Esophagus muscularis mucosa (tissue), 4 donors: ENCODE results near the gene CYTH3. TPM values are rescaled to one million over a fixed set of nuclear protein-coding genes. Genes with fewer than 3 reads are reported as not detected.

Experiments
- DNase-seq: peaks from one replicate; pipeline ENCODE4 v3.0.0-alpha.2; 2017; ENCODE audit errors: extremely low spot score
- H3K27ac ChIP-seq, 4 donors: fragments of 200-600 bp; sonication (generic); replicated peaks in 1 of 4; 1 replicate in 3 of 4; 2 replicates in 1 of 4; pipeline ENCODE4 v1.5.1; 2016 to 2019; ENCODE audit warnings: mild to moderate bottlenecking in 1 of 4
- H3K27me3 ChIP-seq, 4 donors: fragments of 200-600 bp; sonication (generic); one replicate each; pipeline versions ENCODE4 v1.5.1 to v1.6.0; 2016 to 2019
- H3K36me3 ChIP-seq, 4 donors: fragments of 200-600 bp; sonication (generic); one replicate each; pipeline ENCODE4 v1.5.1; 2016 to 2019
- H3K4me1 ChIP-seq, 4 donors: fragments of 200-600 bp; sonication (generic); one replicate each; pipeline ENCODE4 v1.5.1; 2016 to 2019
- H3K4me3 ChIP-seq, 4 donors: fragments of 200-600 bp; sonication (generic); 1 replicate in 2 of 4; 2 replicates in 2 of 4; pipeline ENCODE4 v1.5.1; 2016 to 2019; ENCODE audit warnings: mild to moderate bottlenecking in 4 of 4, moderate library complexity in 1 of 4
- H3K9me3 ChIP-seq, 4 donors: fragments of 200-600 bp; sonication (generic); 1 replicate in 3 of 4; 2 replicates in 1 of 4; pipeline ENCODE4 v1.5.1; 2016 to 2019
- CTCF ChIP-seq, 3 experiments: fragments of 200-600 bp in 2 of 3; fragments of 450-650 bp in 1 of 3; sonication (generic) in 2 of 3; IDR thresholded peaks; one replicate each; pipeline ENCODE4 v1.5.1; 2017 to 2019; ENCODE audit warnings: antibody characterized with exemption in 3 of 3, mild to moderate bottlenecking in 2 of 3, moderate library complexity in 1 of 3
- EP300 ChIP-seq: sonication (generic); formaldehyde crosslinking; IDR thresholded peaks from one replicate; pipeline ENCODE4 v1.6.1; 2017; ENCODE audit warnings: antibody characterized with exemption
- POLR2A ChIP-seq: fragments of 450-650 bp; IDR thresholded peaks from one replicate; pipeline ENCODE4 v1.6.1; 2017; ENCODE audit warnings: antibody characterized with exemption, moderate library complexity, mild to moderate bottlenecking, low read depth
- POLR2AphosphoS5 ChIP-seq, 2 donors: sonication (generic); formaldehyde crosslinking; IDR thresholded peaks; one replicate each; pipeline ENCODE4 v1.6.1; 2017; ENCODE audit warnings: antibody characterized with exemption in 2 of 2
- WGBS: methylation state at CpG from one replicate; pipeline ENCODE4 v1.1.5; 2018; 5-methylcytosine and 5-hydroxymethylcytosine counted together
- intact Hi-C: fragments of 100-400 bp; cut with DNase I; formaldehyde crosslinking; loops from one replicate; pipeline ENCODE4 v1.15.1; 2023
- total RNA-seq, 4 donors: library from RNA; depleted of rRNA; stranded (reverse); fragments of >200 nt; gene quantifications; one replicate each; pipeline versions ENCODE4 v1.1.0 to v1.2.1, GENCODE V29; 2016

The CYTH3 gene
- total RNA-seq, 4 donors from 2014 or later, result 32.0 to 64.6 (median 50.2) TPM

DNA sequence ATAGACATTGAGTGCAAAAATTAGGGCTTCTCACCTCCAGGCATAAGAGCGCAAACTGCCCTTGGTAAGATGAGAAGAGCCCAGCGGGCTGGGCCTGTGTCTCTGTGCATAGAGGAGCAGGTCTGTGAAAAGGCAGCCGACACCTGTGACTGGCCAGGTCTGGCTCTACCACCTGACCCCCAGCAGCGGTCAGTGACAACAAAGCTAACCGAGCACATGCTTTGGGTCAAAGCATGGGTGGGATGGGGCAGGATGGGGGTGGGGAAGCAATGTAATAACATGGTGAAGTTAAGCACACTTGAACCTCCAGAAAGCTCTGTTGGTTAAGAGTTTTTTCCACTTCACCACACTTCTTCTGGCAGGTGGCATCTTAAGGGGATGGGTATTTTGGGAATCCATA is 29.3 kb downstream of the CYTH3 start:
- Histone ChIP-seq H3K9me3 (no peaks in the 10 kb centered on the region), H3K4me3 (no peak overlapping the region), H3K4me1 (peaks cover 16 to 37% (median 33%) of the 10 kb centered on the region in 4 donors), H3K27me3 (no peaks in the 10 kb centered on the region), H3K36me3 (no peaks in the 10 kb centered on the region), H3K27ac (no peak overlapping the region)
- WGBS, result 92% methylated on average over 5 of the region's 5 CpGs
- intact Hi-C loops, result no loop called here
- TF ChIP-seq POLR2A (no peak), POLR2AphosphoS5 (IDR thresholded peaks at IDR 0.05) (no peak), CTCF (IDR thresholded peaks at IDR 0.05) (no peak), EP300 (no peak)
- DNase-seq, result no peak

DNA sequence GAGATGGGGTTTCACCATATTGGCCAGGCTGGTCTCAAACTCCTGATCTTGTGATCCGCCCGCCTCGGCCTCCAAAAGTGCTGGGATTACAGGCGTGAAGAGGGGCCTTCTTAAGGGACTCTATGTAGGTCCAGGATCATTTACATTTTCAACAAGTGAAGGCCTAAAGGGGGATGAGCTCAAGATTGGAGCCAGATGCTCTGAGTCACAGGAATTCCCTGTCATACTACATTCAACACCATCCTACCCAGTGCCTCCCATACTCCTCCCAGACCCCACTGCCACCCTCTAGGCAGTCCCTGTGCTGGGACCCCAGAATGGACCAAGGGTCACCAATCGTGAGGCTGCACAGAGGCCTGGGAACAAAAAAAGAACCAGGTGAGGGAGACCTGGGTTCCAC is 29.9 kb downstream of the CYTH3 start:
- intact Hi-C loops, result no loop called here
- Histone ChIP-seq H3K9me3 (no peaks in the 10 kb centered on the region), H3K27me3 (no peaks in the 10 kb centered on the region), H3K27ac (no peak overlapping the region), H3K4me3 (no peak overlapping the region), H3K4me1 (peaks cover 16 to 31% (median 27%) of the 10 kb centered on the region in 4 donors), H3K36me3 (no peaks in the 10 kb centered on the region)
- WGBS, result 91% methylated on average over 5 of the region's 5 CpGs
- DNase-seq, result no peak
- no peak for TF ChIP-seq CTCF (IDR thresholded peaks at IDR 0.05)
- TF ChIP-seq POLR2AphosphoS5 (IDR thresholded peaks at IDR 0.05), result no peak
- TF ChIP-seq POLR2A, result no peak
- TF ChIP-seq EP300, result no peak

GRCh38 chr7:6241607-6241973 is 30.8 kb downstream of the CYTH3 start:
- H3K4me1 ChIP-seq, result peaks cover 13 to 22% (median 18%) of the 10 kb centered on the region in 4 donors
- no peaks in the 10 kb centered on the region for H3K27me3 ChIP-seq
- H3K27ac ChIP-seq, result no peak overlapping the region
- WGBS, result 97% methylated on average over 4 of the region's 4 CpGs
- intact Hi-C loops, result no loop called here
- DNase-seq, result no peak
- H3K9me3 ChIP-seq, result no peaks in the 10 kb centered on the region
- TF ChIP-seq EP300, result no peak
- TF ChIP-seq POLR2A, result no peak
- TF ChIP-seq CTCF (IDR thresholded peaks at IDR 0.05), result no peak
- H3K36me3 ChIP-seq, result no peaks in the 10 kb centered on the region
- no peak overlapping the region for H3K4me3 ChIP-seq

DNA sequence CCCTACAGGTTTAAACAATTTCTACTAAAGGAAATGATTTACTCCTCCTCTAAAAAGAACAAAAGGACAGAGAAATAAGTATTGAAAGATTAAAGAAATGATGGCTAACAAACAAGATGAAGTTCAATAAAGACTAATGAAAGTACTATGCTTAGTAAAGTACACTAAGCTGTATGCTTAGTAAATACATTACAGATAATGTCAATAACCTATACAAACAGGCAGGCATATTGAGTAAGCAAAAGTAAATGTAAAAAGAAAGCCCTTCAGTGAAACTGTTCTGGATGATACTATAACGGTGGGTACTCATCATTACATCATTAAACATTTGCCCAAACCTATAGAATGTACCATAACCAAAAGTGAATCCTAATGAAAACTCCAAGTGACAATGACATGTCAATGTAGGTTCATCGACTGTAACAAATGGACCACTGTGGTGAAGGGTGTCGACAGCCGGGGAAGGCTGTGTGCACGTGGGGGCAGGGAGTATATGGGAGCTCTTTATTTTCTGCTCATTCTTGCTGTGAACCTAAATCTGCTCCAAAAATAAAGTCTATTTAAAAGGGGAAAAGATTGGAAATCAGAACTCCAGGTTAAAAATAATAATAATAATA is 34.0 kb downstream of the CYTH3 start:
- intact Hi-C loops, result no loop called here
- Histone ChIP-seq H3K27me3 (no peaks in the 10 kb centered on the region), H3K27ac (no peak overlapping the region), H3K36me3 (no peaks in the 10 kb centered on the region), H3K9me3 (no peaks in the 10 kb centered on the region), H3K4me3 (no peak overlapping the region), H3K4me1 (peaks cover 16 to 31% (median 28%) of the 10 kb centered on the region in 4 donors)
- TF ChIP-seq POLR2AphosphoS5 (IDR thresholded peaks at IDR 0.05), result no peak
- whole genome bisulfite sequencing, result 96% methylated on average over 5 of the region's 5 CpGs
- DNase-seq, result no peak

GRCh38 chr7:6237730-6238129 is 34.7 kb downstream of the CYTH3 start:
- intact Hi-C loops, result no loop called here
- Histone ChIP-seq H3K36me3 (no peaks in the 10 kb centered on the region), H3K27ac (no peak overlapping the region), H3K4me1 (peaks cover 23 to 38% (median 35%) of the 10 kb centered on the region in 4 donors), H3K9me3 (no peaks in the 10 kb centered on the region), H3K4me3 (no peak overlapping the region), H3K27me3 (no peaks in the 10 kb centered on the region)
- TF ChIP-seq CTCF (IDR thresholded peaks at IDR 0.05) (no peak), POLR2AphosphoS5 (IDR thresholded peaks at IDR 0.05) (no peak), EP300 (no peak), POLR2A (no peak)
- DNase-seq, result no peak
- WGBS, result 87% methylated on average over 3 of the region's 3 CpGs
